Measurements from ENCODE around the gene OR5B3. TPM values are rescaled to one million over a fixed set of nuclear protein-coding genes. Genes with fewer than 3 reads are reported as not detected.

OR5B3 gene
- total RNA-seq (not detected in 2 replicates), polyA plus RNA-seq (not detected in 2 replicates)

GRCh38 chr11:58406774-58407173 is at the start of gene OR5B3:
OR5B3 (minus strand) TSS chr11:58406874; CDS start chr11:58403409, 3,465 bp downstream.
- Histone ChIP-seq H3K4me3 (no peak within 1 kb of the TSS), H3K27ac (no peak within 1 kb of the TSS), H3K9me3 (ENCODE audit: low read depth) (no peaks in the 10 kb centered on the region), H3K36me3 (no peaks in the 10 kb centered on the region), H3K27me3 (no peaks in the 10 kb centered on the region), H3K4me1 (ENCODE audit: low read depth) (no peaks in the 10 kb centered on the region)
- TF ChIP-seq CTCF (IDR thresholded peaks at IDR 0.05; ENCODE audit: low read depth, low read length) = no peak
- DNase-seq (ENCODE audit: low read depth in 1 of 2, low spot score in 1 of 2) = no peak

GRCh38 chr11:58451585-58451984 is 44.9 kb upstream of the OR5B3 start:
- H3K4me1 ChIP-seq (ENCODE audit: low read depth) = no peaks in the 10 kb centered on the region
- H3K27ac ChIP-seq = no peak overlapping the region
- H3K4me3 ChIP-seq = no peak overlapping the region
- TF ChIP-seq CTCF (IDR thresholded peaks at IDR 0.05; ENCODE audit: low read depth, low read length) = no peak
- no peak for DNase-seq (ENCODE audit: low read depth in 1 of 2, low spot score in 1 of 2)
- no peaks in the 10 kb centered on the region for H3K36me3 ChIP-seq
- no peaks in the 10 kb centered on the region for H3K9me3 ChIP-seq (ENCODE audit: low read depth)
- H3K27me3 ChIP-seq = no peaks in the 10 kb centered on the region

GRCh38 chr11:58446294-58446693 is 39.6 kb upstream of the OR5B3 start:
- Histone ChIP-seq H3K9me3 (ENCODE audit: low read depth) (no peaks in the 10 kb centered on the region), H3K27ac (no peak overlapping the region), H3K27me3 (no peaks in the 10 kb centered on the region), H3K36me3 (no peaks in the 10 kb centered on the region), H3K4me1 (ENCODE audit: low read depth) (no peaks in the 10 kb centered on the region), H3K4me3 (no peak overlapping the region)
- no peak for TF ChIP-seq CTCF (IDR thresholded peaks at IDR 0.05; ENCODE audit: low read depth, low read length)
- no peak for DNase-seq (ENCODE audit: low read depth in 1 of 2, low spot score in 1 of 2)

GRCh38 chr11:58444300-58444699 is 37.6 kb upstream of the OR5B3 start:
- no peak for DNase-seq (ENCODE audit: low read depth in 1 of 2, low spot score in 1 of 2)
- no peaks in the 10 kb centered on the region for H3K4me1 ChIP-seq (ENCODE audit: low read depth)
- TF ChIP-seq CTCF (IDR thresholded peaks at IDR 0.05; ENCODE audit: low read depth, low read length) = no peak
- no peak overlapping the region for H3K4me3 ChIP-seq
- H3K27me3 ChIP-seq = no peaks in the 10 kb centered on the region
- H3K9me3 ChIP-seq (ENCODE audit: low read depth) = no peaks in the 10 kb centered on the region
- H3K27ac ChIP-seq = no peak overlapping the region
- H3K36me3 ChIP-seq = no peaks in the 10 kb centered on the region

GRCh38 chr11:58442136-58442535 is 35.5 kb upstream of the OR5B3 start, which contains the start of gene OR5B12:
OR5B12 (minus strand) TSS chr11:58442236; CDS start chr11:58440151, 2,085 bp downstream.
- no peak for DNase-seq (ENCODE audit: low read depth in 1 of 2, low spot score in 1 of 2)
- Histone ChIP-seq H3K36me3 (no peaks in the 10 kb centered on the region), H3K4me1 (ENCODE audit: low read depth) (no peaks in the 10 kb centered on the region), H3K9me3 (ENCODE audit: low read depth) (no peaks in the 10 kb centered on the region), H3K27me3 (no peaks in the 10 kb centered on the region), H3K4me3 (no peak within 1 kb of the TSS), H3K27ac (no peak within 1 kb of the TSS)
- TF ChIP-seq CTCF (IDR thresholded peaks at IDR 0.05; ENCODE audit: low read depth, low read length) = no peak

- Histone ChIP-seq H3K36me3 (no peaks in the 10 kb centered on the region), H3K4me1 (ENCODE audit: low read depth) (no peaks in the 10 kb centered on the region), H3K27me3 (no peaks in the 10 kb centered on the region), H3K4me3 (no peak overlapping the region), H3K9me3 (ENCODE audit: low read depth) (no peaks in the 10 kb centered on the region), H3K27ac (no peak overlapping the region)
- no peak for DNase-seq (ENCODE audit: low read depth in 1 of 2, low spot score in 1 of 2)
- no peak for TF ChIP-seq CTCF (IDR thresholded peaks at IDR 0.05; ENCODE audit: low read depth, low read length)
Measured at GRCh38 chr11:58438486-58438885, 31.8 kb upstream of the OR5B3 start.

Measured in cardiac muscle cell (in vitro differentiated cells and primary cell).